NCI-H226 (cell line): Measurements from ENCODE around the gene HSD17B2.
"Not testable (repeated sequence)": the region's sequence is repeated elsewhere in the genome, so short reads cannot be mapped to it uniquely, and the experiment has no call there.

Experiments used
- DNase-seq: peaks from one replicate; pipeline ENCODE4 v3.0.0-alpha.2; 2015

HSD17B2 gene

GRCh38 chr16:82136956-82137821, 102.1 kb downstream of the HSD17B2 start:
- no peak for DNase-seq

GRCh38 chr16:82137822-82138167, 102.7 kb downstream of the HSD17B2 start:
- DNase-seq, result no peak

GRCh38 chr16:82138478-82139285, 103.6 kb downstream of the HSD17B2 start:
- DNase-seq, result no peak

- DNase-seq, result not testable (repeated sequence)
Measured at GRCh38 chr16:82139286-82139571, 104.2 kb downstream of the HSD17B2 start.

DNA sequence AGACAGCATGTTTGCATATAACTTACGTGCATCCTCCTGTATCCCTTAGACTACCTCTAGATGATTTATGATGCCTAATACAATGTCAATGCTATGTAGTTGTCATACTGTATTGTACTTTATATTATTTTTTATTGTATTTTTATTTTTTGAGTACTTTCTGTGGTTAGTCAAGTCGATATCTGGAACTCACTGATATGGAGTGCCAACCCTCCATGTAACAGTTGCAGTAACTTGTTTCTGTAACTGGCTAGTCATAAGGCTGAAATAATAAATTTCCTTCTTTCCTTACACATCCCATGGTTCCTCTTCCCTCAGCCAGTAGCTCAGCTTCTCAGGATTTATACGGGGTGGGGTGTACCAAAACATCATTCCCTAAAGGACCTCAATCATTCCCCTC, 111.5 kb downstream of the HSD17B2 start:
- DNase-seq, result no peak

DNA sequence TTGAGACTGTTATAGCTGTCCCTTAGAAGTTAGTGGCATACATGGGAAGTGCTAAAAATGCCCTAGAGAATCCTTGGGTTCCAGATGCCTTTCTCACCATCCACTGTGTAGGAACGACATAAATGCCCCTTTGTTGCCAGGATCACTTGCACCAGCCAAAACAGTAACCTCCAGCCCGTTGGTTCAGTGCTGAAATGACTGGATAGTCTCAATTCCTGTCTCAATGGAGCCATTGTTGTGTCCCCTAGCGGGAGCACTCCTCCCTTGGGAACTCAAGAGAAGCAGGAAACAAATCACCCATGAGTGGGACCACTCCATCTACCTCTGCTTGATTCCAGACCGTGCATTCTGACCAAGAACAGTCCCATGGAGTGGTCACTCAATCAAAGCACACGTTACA, 111.9 kb downstream of the HSD17B2 start:
- DNase-seq, result no peak

- DNase-seq, result no peak
Measured at GRCh38 chr16:82147546-82147945, 112.5 kb downstream of the HSD17B2 start.
